Activated CD4-positive, alpha-beta T cell treated with anti-CD3 and anti-CD28 coated beads, Interleukin-2, Interleukin-4, amounts not matched to agents 100 ng/mL and 50 ng/mL, durations not matched to agents 16 hours and 8 hours (primary cell): ENCODE data around the gene NEK10.

Source experiments
- DNase-seq: peaks from one replicate; pipeline ENCODE4 v3.0.0-alpha.2; 2020; ENCODE audit warnings: low spot score

Gene NEK10

DNA sequence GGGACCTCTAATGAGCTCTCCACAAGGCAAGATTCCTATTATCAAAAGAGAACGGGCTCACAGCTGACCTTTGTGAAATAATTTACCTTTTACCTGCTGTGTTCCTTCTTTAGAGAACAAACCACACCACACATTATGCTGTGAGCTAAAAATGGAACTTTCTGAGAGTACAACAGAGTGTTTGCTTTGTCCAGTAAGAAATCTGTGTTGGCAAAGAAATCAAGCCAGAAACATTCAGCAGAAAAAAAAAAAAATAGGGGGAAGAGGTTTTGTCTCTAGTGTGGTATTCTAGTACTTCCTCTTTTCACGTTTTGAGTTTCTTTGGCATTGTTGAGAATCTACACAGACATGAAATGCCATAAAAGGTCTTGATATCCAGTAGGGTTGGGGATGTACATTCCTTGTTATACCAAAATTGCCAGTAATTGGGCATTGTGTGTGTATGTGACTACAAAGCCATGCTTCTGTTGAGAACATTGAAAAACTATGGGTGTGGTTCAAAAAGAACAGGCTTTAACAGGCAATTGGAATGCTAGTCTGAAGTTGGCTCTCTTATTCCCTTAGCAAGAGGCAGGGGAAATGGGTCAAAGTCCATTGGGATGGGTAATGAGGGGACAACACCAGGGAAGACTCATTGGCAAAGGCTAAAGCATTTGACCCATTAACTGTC lies 273.5 kb downstream of the NEK10 start:
- DNase-seq, result no peak

GRCh38 chr3:27094721-27095120 lies 274.5 kb downstream of the NEK10 start:
- no peak for DNase-seq

DNA sequence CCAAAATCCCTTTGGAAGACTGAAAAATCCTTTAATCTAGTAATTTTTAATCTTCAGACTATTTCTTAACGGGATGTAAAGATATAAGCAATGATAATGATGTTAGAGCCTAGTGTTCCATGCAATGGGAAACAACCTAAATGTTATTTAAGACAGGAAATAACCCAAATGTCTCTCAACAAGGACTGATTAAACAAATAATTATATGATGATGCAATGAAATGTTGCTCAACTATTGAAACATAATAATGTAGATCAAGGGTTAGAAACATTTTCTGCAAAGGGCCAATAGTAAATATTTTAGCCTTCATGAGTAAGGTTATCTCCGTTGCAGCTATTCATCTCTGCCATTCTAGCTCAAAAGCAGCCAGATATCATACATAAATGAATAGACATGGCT lies 275.4 kb downstream of the NEK10 start:
- no peak for DNase-seq

- no peak for DNase-seq
These were observed 278.7 kb downstream of the NEK10 start for GRCh38 chr3:27090275-27091041.

GRCh38 chr3:27089645-27090044 lies 279.5 kb downstream of the NEK10 start:
- no peak for DNase-seq

- no peak for DNase-seq
These were observed 280.1 kb downstream of the NEK10 start for GRCh38 chr3:27089068-27089467.

- no peak for DNase-seq
These were observed 283.1 kb downstream of the NEK10 start for GRCh38 chr3:27085829-27086730.

DNA sequence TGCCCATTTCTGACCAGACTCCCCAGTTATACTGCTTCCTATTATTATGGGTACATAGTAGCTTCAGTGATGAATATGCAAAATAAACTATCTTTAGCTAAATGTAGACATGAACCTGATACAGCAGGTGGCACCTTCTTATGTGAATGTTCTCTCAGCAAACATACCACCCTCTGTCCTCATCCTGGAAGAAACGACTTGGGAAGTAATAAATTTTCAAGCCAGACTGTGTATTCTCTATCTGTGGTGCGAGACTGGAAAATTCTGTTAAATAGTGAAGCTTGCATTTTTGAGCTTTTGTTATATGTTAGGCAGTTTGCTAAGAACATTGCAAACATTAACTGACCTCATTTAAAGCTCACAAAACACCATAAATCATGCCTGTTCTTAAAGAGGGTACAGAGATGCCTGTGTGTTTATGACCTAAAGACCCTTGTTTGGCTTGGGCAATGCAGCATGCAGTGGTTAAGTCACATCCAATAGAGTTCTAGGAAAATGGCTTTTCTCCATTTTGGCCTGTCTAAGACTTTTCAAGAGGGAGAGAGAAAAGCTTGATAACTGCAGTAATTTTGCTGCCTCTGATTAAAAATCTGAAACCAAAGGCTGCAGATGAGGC lies 287.1 kb downstream of the NEK10 start:
- DNase-seq, result no peak

GRCh38 chr3:27081566-27081965 lies 287.6 kb downstream of the NEK10 start:
- DNase-seq, result no peak

DNA sequence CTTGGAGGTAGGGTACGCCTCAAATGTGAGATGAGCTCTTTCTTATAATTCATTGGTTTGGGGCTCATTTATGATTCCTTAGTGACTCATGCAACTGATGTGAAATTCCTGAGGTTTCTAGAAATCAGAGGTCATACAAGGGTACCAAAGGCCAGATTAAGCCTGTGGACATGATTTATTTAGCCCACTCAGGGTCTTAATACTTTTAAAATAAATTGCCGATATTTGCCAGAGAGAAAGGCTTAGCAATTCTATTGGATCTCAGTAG lies 289.0 kb downstream of the NEK10 start:
- DNase-seq, result no peak

GRCh38 chr3:27079427-27080257 lies 289.5 kb downstream of the NEK10 start:
- no peak for DNase-seq

- no peak for DNase-seq
These were observed 290.8 kb downstream of the NEK10 start for GRCh38 chr3:27078246-27078913.

GRCh38 chr3:27076815-27077630 lies 292.2 kb downstream of the NEK10 start:
- no peak for DNase-seq

GRCh38 chr3:27074914-27075313 lies 294.3 kb downstream of the NEK10 start:
- DNase-seq, result no peak

GRCh38 chr3:27073912-27074311 lies 295.3 kb downstream of the NEK10 start:
- DNase-seq, result no peak

GRCh38 chr3:27072810-27073651 lies 296.2 kb downstream of the NEK10 start:
- DNase-seq, result no peak

DNA sequence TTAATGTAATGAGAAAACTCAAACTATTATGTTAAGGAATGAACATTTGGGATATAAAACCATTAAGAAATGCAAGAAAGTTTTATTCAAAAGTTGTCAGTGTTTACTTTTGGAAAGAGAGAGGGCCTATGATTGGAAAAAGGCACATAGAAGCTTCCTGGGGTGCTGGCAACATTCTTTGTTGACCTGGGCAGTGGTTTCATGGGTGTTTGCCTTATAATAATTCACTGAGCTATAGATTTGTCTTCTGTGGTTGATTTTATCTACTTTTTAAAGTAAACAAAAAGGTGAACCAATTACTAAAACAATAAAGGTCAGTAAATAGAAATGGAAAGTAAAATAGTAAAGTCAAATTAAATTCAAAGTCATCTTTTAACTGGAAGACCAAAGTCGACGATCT lies 308.8 kb downstream of the NEK10 start:
- no peak for DNase-seq
